HepG2 (cell line): ENCODE data around the gene CDH22. TPM values are rescaled to one million over a fixed set of nuclear protein-coding genes. Genes with fewer than 3 reads are reported as not detected.

Source experiments
- ATAC-seq: fragments of 200-7000 bp; cut with Tn5 transposase; 3 replicates; pipeline ENCODE4 v1.9.1; 2020; ENCODE audit warnings: mild to moderate bottlenecking, moderate library complexity
- BruUV-seq: library from RNA; stranded (reverse); fragments of 400-500 nt; replicated peaks from 2 replicates; lab custom pipeline; 2021; lab: Mats Ljungman, UMichigan
- CTCF ChIA-PET: fragments of 300-600 bp; formaldehyde crosslinking; extraction: SDS; loops from one replicate; lab custom pipeline; 2021; ENCODE audit warnings: low total read pairs, inconsistent platforms, low intra/inter-chr PET ratio; lab: Yijun Ruan, JAX
- POLR2A ChIA-PET: fragments of 350-600 bp; sonication (Branson Sonifier 250); formaldehyde crosslinking; loops from one replicate; lab custom pipeline; 2020; ENCODE audit warnings: antibody characterized with exemption, inconsistent platforms; lab: Yijun Ruan, JAX
- DNase-seq: peaks from one replicate; pipeline ENCODE4 v3.0.0-alpha.2; 2015; ENCODE audit warnings: low spot score
- FAIRE-seq: peaks from 3 replicates; lab custom pipeline; 2011; peaks lifted over from hg19 to GRCh38; lab: Jason Lieb, UNC
- H2AFZ ChIP-seq: one replicate; pipeline ENCODE4 v1.6.1; 2011; ENCODE audit warnings: low read length, inconsistent platforms
- H3K27ac ChIP-seq: fragments of 300-600 bp; 3 replicates; pipeline ENCODE4 v1.8.0; 2011; ENCODE audit warnings: mixed run types, mild to moderate bottlenecking, mixed read lengths, low read length, inconsistent platforms; ENCODE audit not compliant: insufficient read depth; ENCODE audit errors: extremely low read length
- H3K27me3 ChIP-seq, 2 experiments: fragments of 200-600 bp in 1 of 2; 2 replicates in 1 of 2; 3 replicates in 1 of 2; pipeline versions ENCODE4 v1.6.0 to v1.8.0; 2011; ENCODE audit warnings: low read length in 2 of 2, mild to moderate bottlenecking in 2 of 2, moderate library complexity in 2 of 2, inconsistent platforms in 1 of 2; ENCODE audit not compliant: insufficient read depth in 2 of 2, control insufficient read depth in 1 of 2
- H3K36me3 ChIP-seq, 2 experiments: fragments of 200-600 bp in 1 of 2; replicated peaks in 1 of 2; 2 replicates in 1 of 2; 3 replicates in 1 of 2; pipeline versions ENCODE4 v1.5.1 to v1.8.0; 2011; ENCODE audit warnings: low read length in 2 of 2, inconsistent platforms in 1 of 2; ENCODE audit not compliant: insufficient read depth in 2 of 2, control insufficient read depth in 1 of 2
- H3K4me1 ChIP-seq: 2 replicates; pipeline ENCODE4 v1.5.1; 2012; ENCODE audit warnings: low read length, inconsistent platforms; ENCODE audit not compliant: insufficient read depth
- H3K4me2 ChIP-seq: 2 replicates; pipeline ENCODE4 v1.6.0; 2011; ENCODE audit warnings: low read depth, low read length, inconsistent platforms
- H3K4me3 ChIP-seq, 3 experiments: fragments of 200-600 bp in 1 of 3; sonication (generic), shearing (Covaris generic) in 1 of 3; replicated peaks in 1 of 3; 2 replicates each; pipeline ENCODE4 v1.5.1; 2011 to 2016; ENCODE audit warnings: low read length in 3 of 3, inconsistent platforms in 2 of 3, low read depth in 2 of 3, mild to moderate bottlenecking in 2 of 3, control low read depth in 1 of 3, mixed read lengths in 1 of 3; ENCODE audit not compliant: insufficient read depth in 1 of 3
- H3K79me2 ChIP-seq: one replicate; pipeline ENCODE4 v1.6.1; 2011; ENCODE audit warnings: low read length, inconsistent platforms; ENCODE audit not compliant: insufficient read depth
- H3K9ac ChIP-seq: 2 replicates; pipeline ENCODE4 v1.6.0; 2011; ENCODE audit warnings: mild to moderate bottlenecking, low read depth, low read length, inconsistent platforms; ENCODE audit not compliant: insufficient read depth
- H3K9me3 ChIP-seq: 2 replicates; pipeline ENCODE4 v1.5.1; 2012; ENCODE audit warnings: mild to moderate bottlenecking, low read length
- H4K20me1 ChIP-seq: 2 replicates; pipeline ENCODE4 v1.6.0; 2011; ENCODE audit warnings: inconsistent platforms, mild to moderate bottlenecking, low read length, moderate library complexity; ENCODE audit not compliant: insufficient read depth
- ARHGAP35 ChIP-seq: sonication (generic); formaldehyde crosslinking; IDR thresholded peaks from 2 replicates; pipeline ENCODE4 v1.9.0; 2022; ENCODE audit warnings: mild to moderate bottlenecking, inconsistent platforms, moderate library complexity, missing genetic modification reagents, borderline replicate concordance
- CC2D1A ChIP-seq: sonication (generic); formaldehyde crosslinking; IDR thresholded peaks from 2 replicates; pipeline ENCODE4 v1.8.1; 2023; ENCODE audit warnings: mild to moderate bottlenecking, missing genetic modification reagents
- SETDB1 ChIP-seq: sonication (generic); formaldehyde crosslinking; IDR thresholded peaks from 2 replicates; pipeline ENCODE4 v1.5.1; 2020; ENCODE audit warnings: missing genetic modification reagents, mild to moderate bottlenecking, borderline replicate concordance
- SMC3 ChIP-seq: IDR thresholded peaks from 2 replicates; pipeline ENCODE4 v1.6.1; 2011; ENCODE audit warnings: low read length, improper control_type of control experiment
- STAG1 ChIP-seq: sonication (generic); formaldehyde crosslinking; IDR thresholded peaks from 2 replicates; pipeline ENCODE4 v1.4.0; 2020; ENCODE audit warnings: missing genetic modification reagents
- TFDP1 ChIP-seq: IDR thresholded peaks from 2 replicates; pipeline ENCODE4 v1.6.1; 2016; ENCODE audit warnings: missing compliant biosample characterization, missing genetic modification reagents, borderline replicate concordance
- TOE1 ChIP-seq: sonication (generic); formaldehyde crosslinking; IDR thresholded peaks from 2 replicates; pipeline ENCODE4 v1.4.0; 2020; ENCODE audit warnings: mild to moderate bottlenecking, missing genetic modification reagents
- WGBS: methylation state at CpG from one replicate; pipeline ENCODE4 v1.1.6; 2017; ENCODE audit warnings: low lambda C conversion rate; 5-methylcytosine and 5-hydroxymethylcytosine counted together
- in situ Hi-C: cut with HindIII; loops from 2 replicates; pipeline ENCODE4 v1.10.0; 2017; ENCODE audit warnings: low pct_unique_long_range_greater_than_20kb; ENCODE audit not compliant: extremely low pct_ligation_motif_present
- intact Hi-C: fragments of 100-400 bp; cut with micrococcal nuclease; formaldehyde crosslinking; loops from one replicate; pipeline ENCODE4 v1.10.0; 2022; ENCODE audit not compliant: unreplicated experiment
- polyA plus RNA-seq, 8 experiments: library from polyadenylated mRNA; depleted of rRNA in 3 of 8; stranded (reverse) in 7 of 8; unstranded in 1 of 8; fragments of >200 nt; fragmentation: Illumina TruSeq in 4 of 8; extraction: Trizol in 4 of 8; gene quantifications; 2 replicates each; pipeline versions ENCODE4 v1.2.1 to v1.2.3, GENCODE V29; 2011 to 2016; ENCODE audit warnings: low read depth in 4 of 8, missing spikeins in 1 of 8, mixed read lengths in 1 of 8; ENCODE audit not compliant: insufficient read depth in 1 of 8
- total RNA-seq, 5 experiments: library from RNA; depleted of rRNA; stranded (reverse); fragments of >200 nt; fragmentation: Illumina TruSeq; extraction: Trizol; gene quantifications; 2 replicates each; pipeline ENCODE4 v1.2.3, GENCODE V29; 2016; ENCODE audit warnings: low read depth in 1 of 5
- TF ChIP-seq, protein P1 (sequence below): sonication (generic); formaldehyde crosslinking; IDR thresholded peaks from 2 replicates; pipeline ENCODE4 v1.5.0; 2020; ENCODE audit warnings: mild to moderate bottlenecking, missing genetic modification reagents, moderate library complexity

CDH22 gene
- total and polyA plus RNA-seq, 2 of the 13 experiments (the other 11 are each of a cell fraction or from before 2014, with no cell fraction given), result not detected

GRCh38 chr20:46253391-46253790, 54.9 kb downstream of the CDH22 start:
- TF ChIP-seq, protein P1, sequence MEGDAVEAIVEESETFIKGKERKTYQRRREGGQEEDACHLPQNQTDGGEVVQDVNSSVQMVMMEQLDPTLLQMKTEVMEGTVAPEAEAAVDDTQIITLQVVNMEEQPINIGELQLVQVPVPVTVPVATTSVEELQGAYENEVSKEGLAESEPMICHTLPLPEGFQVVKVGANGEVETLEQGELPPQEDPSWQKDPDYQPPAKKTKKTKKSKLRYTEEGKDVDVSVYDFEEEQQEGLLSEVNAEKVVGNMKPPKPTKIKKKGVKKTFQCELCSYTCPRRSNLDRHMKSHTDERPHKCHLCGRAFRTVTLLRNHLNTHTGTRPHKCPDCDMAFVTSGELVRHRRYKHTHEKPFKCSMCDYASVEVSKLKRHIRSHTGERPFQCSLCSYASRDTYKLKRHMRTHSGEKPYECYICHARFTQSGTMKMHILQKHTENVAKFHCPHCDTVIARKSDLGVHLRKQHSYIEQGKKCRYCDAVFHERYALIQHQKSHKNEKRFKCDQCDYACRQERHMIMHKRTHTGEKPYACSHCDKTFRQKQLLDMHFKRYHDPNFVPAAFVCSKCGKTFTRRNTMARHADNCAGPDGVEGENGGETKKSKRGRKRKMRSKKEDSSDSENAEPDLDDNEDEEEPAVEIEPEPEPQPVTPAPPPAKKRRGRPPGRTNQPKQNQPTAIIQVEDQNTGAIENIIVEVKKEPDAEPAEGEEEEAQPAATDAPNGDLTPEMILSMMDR (CRISPR knock-in tag), result peak; percentile 50
- TF ChIP-seq SMC3 (peak; percentile 17; the same call in 1 of the 2 replicates), ARHGAP35 (CRISPR knock-in tag) (no peak), STAG1 (peak; percentile 10; the same call in 1 of the 2 replicates), TFDP1 (CRISPR knock-in tag) (no peak), CC2D1A (CRISPR knock-in tag) (no peak), TOE1 (CRISPR knock-in tag) (no peak), SETDB1 (no peak)
- BruUV-seq, result no TSS peak
- in situ Hi-C loops (no loop called here), intact Hi-C loops (no loop called here)
- H3K9me3 ChIP-seq, result no peaks in the 10 kb centered on the region
- DNase-seq (peak; percentile 29), ATAC-seq (peak; percentile 79), FAIRE-seq (peak; percentile 52)
- peaks cover 12 to 58% of the 10 kb centered on the region in 2 experiments for H3K27me3 ChIP-seq
- no peak overlapping the region for H2AFZ ChIP-seq
- H3K4me3 ChIP-seq, result no peak overlapping the region
- POLR2A ChIA-PET, result no interaction called here
- no peaks in the 10 kb centered on the region for H4K20me1 ChIP-seq
- no peaks in the 10 kb centered on the region for H3K4me1 ChIP-seq
- no peaks in the 10 kb centered on the region for H3K79me2 ChIP-seq
- no peak overlapping the region for H3K9ac ChIP-seq
- WGBS, result 3% methylated on average over 8 of the region's 8 CpGs
- H3K27ac ChIP-seq, result no peak overlapping the region
- H3K4me2 ChIP-seq, result no peak overlapping the region
- CTCF ChIA-PET, result no interaction called here
- no peaks in the 10 kb centered on the region for H3K36me3 ChIP-seq
